ENCODE results near the gene YWHAE.

GRCh38 chr17:1421470-1421869 is 21.4 kb upstream of the YWHAE start:
- TF ChIP-seq CTCF (IDR thresholded peaks at IDR 0.05) (no peak), POLR2A (IDR thresholded peaks at IDR 0.05) (no peak)

Data from esophagus squamous epithelium (tissue), 4 donors.